GM18502 (cell line): ENCODE results near the gene SEMA6D.

ENCODE experiments used
- ATAC-seq: cut with Tn5 transposase; IDR thresholded peaks from one replicate; pipeline ENCODE4 v1.9.1; 2021; ENCODE audit warnings: mild to moderate bottlenecking; ENCODE audit not compliant: unreplicated experiment, poor library complexity

The SEMA6D gene

DNA sequence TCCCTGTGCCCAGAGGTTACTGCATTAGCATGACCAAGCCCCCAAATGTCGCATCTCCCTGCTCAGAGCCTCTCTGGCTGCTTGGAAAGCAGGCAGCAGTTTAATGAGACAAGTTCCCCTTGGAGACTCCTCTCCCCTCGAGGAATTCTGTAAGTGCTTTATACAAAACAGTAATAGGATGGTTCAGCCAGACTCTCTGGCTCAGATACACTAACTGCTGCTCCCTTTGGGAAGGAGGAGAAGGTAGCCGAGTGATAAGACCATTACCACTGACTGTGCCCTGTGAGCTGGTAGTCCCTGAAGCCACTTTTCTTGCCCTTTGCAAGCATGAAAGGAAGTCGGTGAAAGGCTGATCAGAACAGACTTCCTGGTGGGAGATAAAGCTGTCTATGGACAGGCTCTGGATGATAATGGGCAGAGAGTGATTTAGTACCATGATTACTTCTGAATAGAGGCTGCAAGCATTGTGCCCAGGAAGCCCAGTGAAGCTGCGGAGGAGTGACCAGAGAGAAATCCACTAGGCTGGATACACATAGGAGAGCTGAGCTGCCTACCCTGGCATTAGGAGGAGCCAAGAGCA, 100.8 kb downstream of the SEMA6D start:
- ATAC-seq = no peak

DNA sequence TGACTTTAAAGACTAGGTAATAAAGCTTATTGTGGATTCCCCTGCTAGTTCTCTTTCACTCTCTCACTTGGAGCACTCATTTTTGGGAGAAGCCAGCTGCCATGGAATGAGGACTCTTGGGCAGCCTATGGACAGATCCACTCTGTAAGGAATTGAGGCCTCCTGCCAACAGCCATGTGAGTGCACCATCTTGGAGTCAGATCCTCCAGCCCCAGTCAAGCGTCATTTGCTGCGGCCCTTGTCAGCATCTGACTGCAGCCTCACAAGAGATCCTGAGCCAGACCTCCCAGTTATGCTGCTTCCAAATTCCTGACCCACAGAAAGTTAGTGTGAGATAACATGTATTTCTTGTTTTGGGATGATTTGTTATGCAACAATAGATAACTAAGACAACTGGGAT, 101.9 kb downstream of the SEMA6D start:
- ATAC-seq = no peak

DNA sequence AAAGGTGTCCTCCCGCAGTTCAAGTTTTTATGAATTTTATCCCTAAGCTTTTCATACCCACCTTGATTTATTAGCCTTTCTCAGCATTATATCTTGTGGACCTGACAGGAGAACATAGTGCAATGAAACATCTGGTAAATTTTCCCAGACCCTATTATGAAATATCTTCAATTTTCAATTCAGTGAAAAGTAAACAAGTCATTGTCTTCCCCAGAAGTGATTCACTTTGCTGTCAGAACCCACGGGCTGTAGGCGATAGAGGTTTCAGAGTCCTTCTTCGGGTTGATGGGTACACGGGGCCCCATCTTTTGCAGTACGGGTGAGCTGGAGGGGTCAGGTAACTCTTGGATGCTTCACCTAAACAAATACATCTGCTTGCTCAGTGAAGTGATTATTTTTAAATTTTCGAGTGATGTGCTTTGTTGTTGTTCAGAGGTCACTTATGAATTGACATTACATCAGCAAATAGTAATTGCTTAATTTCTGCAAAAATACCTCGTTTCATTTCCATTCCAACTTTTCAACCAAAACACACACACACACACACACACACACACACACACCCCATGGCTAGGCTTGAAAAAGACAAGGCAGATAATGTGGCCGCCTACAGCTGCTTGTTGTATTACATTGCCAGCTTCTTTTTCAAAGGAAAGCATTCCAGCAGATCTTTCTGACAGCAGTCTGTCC, 102.9 kb downstream of the SEMA6D start:
- no peak for ATAC-seq

DNA sequence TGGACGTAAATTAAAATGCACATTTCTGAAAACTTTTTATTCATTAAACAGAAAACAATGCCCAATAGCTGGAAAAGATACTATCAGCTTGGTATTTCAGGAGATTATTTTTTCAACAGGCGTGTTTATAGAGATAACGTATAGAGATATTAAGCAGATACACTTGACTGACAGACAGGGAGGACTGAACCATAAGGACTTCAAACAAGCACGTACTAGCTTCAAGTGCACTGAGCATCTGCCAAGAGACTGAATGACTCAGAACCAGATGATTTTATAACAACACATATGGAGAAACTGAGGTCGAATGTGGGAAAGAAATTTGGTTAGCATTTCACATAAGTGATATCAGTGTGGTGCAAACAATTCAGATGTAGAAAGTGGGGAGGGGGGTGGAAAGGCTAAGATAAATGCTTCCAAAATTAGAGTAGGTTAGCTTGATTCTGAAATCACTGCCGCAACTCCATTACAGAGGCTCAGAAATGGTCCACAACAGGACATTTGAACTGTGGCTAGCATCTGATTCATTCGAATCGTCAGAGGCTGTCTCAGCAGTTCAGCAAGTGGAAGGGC, 103.5 kb downstream of the SEMA6D start:
- ATAC-seq = no peak

DNA sequence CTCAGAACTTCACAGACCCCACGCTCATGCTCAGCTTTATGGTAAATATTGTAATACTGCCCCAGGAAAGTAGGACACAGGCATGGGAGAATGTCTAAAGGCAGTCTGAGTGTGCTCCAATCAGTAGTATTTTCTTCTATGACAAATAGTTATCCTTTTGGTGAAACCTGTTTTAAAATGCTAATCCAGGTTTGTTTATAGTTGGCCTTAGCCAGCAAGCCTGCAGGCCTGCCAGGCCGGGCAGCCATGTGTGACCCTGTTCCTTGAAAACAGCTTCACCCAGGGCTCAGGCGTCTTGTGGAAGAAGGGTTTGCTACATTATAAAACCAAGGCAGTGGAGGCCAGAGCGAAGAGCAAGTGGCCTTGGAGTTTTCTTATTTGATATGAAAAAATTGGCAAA, 104.7 kb downstream of the SEMA6D start:
- ATAC-seq = no peak
